22Rv1 (cell line): ENCODE measurements around the gene LPAR6.

Experiments used
- ZFX ChIP-seq: fragments of 450-650 bp; IDR thresholded peaks from 2 replicates; pipeline ENCODE4 v1.6.1; 2017; ENCODE audit warnings: antibody characterized with exemption, borderline replicate concordance
- TF ChIP-seq, protein P1 (sequence below): fragments of 450-650 bp; IDR thresholded peaks from 2 replicates; pipeline ENCODE4 v1.5.1; 2017; ENCODE audit warnings: mild to moderate bottlenecking

DNA sequence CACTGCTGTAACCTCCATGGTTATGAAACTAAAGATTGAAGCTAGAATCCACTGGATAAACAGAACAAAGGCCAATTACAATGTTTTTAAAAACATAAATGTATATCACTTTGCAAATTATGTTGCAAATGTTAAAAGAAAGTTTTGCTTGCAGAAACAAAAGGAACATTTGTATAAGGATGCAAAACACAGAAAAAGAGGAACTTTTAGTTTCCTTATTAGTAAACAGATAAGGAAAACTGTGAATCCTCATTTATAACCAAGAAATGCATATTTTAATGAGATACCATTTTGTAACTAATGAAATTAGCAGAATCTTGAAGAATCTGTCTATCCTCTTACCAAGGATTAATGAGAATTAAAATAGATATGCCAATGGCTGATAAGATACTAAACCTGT, 32.3 kb downstream of the LPAR6 start:
- TF ChIP-seq, protein P1, sequence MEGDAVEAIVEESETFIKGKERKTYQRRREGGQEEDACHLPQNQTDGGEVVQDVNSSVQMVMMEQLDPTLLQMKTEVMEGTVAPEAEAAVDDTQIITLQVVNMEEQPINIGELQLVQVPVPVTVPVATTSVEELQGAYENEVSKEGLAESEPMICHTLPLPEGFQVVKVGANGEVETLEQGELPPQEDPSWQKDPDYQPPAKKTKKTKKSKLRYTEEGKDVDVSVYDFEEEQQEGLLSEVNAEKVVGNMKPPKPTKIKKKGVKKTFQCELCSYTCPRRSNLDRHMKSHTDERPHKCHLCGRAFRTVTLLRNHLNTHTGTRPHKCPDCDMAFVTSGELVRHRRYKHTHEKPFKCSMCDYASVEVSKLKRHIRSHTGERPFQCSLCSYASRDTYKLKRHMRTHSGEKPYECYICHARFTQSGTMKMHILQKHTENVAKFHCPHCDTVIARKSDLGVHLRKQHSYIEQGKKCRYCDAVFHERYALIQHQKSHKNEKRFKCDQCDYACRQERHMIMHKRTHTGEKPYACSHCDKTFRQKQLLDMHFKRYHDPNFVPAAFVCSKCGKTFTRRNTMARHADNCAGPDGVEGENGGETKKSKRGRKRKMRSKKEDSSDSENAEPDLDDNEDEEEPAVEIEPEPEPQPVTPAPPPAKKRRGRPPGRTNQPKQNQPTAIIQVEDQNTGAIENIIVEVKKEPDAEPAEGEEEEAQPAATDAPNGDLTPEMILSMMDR, result no peak
- TF ChIP-seq ZFX, result no peak
